ENCODE measurements around the gene BRSK1.

DNA sequence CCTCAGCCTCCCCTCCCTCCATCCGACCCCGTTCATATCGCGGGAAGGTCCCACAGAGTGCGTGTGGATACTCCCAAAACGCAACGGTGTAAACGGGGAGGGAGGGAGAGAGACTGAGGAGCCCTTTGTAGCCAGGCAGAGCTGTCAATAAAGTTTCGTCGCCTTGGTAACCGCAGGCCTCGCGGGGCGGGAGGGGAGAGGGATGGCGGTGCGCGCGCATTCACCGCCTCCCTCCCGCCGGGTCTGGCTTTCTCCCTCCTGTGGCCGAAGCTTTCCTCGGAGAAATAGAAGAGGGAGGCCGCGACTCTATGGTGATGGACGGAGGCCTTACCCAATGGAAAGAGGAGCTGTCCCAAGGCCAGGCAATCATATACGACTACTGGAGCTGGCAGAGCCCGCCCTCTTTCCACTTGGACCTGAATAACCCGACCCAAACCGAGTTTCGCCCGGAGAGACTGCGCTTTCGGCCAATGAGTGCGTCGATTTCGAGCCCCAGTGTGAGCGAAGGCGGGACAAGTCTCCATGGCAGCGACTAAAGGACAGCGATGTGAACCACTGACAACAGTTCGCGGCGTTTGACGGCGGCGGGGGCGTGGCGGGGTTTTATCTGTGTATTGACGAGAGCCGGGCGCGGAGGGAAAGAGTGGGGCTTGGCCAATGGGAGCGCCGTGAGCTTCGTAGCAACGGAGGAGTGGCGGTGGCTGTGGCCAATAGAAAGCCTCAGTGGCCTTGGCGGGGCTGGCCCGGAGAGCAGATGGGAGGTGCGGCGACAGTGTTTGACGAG is 55.5 kb downstream of the BRSK1 start, which contains the start of gene KMT5C:
- TF ChIP-seq, protein P1, sequence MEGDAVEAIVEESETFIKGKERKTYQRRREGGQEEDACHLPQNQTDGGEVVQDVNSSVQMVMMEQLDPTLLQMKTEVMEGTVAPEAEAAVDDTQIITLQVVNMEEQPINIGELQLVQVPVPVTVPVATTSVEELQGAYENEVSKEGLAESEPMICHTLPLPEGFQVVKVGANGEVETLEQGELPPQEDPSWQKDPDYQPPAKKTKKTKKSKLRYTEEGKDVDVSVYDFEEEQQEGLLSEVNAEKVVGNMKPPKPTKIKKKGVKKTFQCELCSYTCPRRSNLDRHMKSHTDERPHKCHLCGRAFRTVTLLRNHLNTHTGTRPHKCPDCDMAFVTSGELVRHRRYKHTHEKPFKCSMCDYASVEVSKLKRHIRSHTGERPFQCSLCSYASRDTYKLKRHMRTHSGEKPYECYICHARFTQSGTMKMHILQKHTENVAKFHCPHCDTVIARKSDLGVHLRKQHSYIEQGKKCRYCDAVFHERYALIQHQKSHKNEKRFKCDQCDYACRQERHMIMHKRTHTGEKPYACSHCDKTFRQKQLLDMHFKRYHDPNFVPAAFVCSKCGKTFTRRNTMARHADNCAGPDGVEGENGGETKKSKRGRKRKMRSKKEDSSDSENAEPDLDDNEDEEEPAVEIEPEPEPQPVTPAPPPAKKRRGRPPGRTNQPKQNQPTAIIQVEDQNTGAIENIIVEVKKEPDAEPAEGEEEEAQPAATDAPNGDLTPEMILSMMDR (conservative IDR thresholded peaks at IDR 0.05): no peak
- no peak for TF ChIP-seq ZFX (IDR thresholded peaks at IDR 0.05)

Data from C4-2B (cell line).